ENCODE data around the gene TBC1D3B.
A peak's percentile ranks its signal among the peaks of the same experiment; 100 is the strongest.
"Not testable (repeated sequence)": the region's sequence is repeated elsewhere in the genome, so short reads cannot be mapped to it uniquely, and the experiment has no call there.

Gene TBC1D3B

DNA sequence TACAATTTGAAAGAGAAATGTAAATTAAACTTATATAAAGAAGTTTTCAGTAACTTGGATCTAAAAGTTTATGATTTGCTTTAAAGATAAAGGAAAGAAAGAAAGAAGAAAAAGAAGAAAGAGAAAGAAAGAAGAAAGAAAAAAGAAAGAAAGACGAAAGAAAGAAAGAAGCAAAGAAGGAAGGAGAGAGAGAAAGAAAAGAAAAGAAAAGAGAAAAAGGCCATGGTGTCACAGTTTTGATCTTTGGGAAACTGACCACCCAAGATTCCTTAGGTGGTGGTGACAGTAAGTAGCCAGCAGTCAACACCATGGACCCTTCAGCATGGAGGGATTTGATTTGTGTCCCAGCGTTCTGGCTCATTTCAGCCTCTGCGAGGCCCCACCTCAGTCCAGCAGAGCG lies 24.7 kb upstream of the TBC1D3B start:
- DNase-seq (ENCODE audit: low spot score): not testable (repeated sequence)

DNA sequence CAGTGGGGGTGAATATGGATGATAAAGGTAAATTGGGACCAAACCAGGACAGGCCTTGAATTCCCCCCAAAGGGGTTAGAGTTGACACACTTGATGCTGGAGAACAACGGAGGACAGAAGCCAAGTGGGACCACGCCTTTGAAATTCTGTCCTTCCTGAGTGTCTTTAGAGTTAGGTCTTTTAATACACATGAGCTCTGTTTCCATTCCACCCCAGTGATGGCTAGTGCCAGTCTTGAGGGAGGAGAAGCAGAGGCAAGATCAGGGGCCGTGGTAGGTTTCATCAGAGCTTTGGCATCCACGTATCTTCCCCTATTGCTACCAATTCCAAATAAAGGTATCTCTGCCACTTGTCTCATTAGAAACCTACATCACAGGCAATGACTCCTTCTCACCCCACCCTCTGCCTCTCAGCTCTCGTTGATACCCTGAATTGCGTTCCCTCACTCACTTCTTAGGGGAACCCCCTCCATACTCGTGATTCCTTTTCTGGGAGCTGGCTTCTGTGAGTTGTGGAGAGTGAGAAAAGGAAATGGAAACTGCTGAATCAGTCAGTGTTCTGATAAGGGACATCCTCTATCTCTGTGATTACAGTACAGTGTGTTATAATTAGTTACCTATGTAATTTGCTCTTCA lies 22.5 kb upstream of the TBC1D3B start:
- DNase-seq (ENCODE audit: low spot score): no peak

- DNase-seq (ENCODE audit: low spot score): no peak
These were observed 20.9 kb upstream of the TBC1D3B start for GRCh38 chr17:36197387-36197703.

DNA sequence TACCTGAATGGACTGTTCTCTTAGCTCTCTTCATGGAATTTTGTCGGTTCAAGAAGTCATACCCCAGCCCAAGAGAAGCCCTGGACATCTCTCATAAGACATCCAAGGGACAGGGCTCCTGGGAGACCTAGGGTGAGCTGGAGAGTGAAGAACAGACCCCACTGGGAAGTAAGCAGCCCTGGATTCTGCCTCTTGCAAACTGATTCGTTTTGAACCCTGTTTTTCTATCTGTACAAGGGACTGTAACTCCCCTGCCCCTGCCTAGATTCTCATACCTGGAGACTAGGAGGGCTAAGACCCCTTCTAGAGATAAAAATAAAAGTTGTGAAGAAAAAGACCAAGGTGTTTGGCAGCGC lies 19.7 kb upstream of the TBC1D3B start:
- no peak for DNase-seq (ENCODE audit: low spot score)

DNA sequence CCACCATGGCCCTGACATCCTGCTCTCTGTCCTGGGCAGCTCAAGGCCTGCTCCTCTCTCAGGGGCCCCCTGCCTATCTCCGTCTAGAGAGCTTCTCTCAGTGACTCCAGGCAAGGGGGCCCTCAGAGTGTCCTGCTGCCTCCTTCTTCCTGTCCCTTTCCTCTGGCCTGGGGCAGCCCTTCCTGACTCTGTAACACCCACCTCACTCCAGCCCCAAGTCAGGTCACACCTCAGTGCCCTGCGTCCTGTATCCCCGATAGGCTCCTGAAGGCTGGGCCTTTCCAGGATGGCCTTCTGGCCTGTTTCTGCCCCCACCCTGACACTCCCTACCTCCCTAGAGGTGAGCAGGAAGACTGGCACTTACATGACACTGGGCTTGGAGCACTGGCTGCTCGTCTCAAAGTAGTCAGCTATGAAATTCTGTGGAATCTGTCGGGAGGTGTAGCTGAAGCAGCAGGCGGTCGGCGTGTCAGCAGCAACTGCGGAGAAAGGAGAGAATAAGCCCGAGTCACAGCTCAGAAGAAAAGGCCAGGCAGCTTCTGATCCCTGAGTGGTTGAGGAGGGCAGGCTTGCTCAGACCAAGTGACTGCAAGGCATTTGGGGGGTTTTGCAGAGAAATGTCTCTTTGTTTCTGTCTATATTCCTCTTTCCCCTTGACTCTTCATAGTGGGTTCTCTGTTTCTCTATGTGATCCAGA lies 19.1 kb upstream of the TBC1D3B start:
- DNase-seq (ENCODE audit: low spot score): no peak

GRCh38 chr17:36194832-36195433 lies 18.5 kb upstream of the TBC1D3B start:
- not testable (repeated sequence) for DNase-seq (ENCODE audit: low spot score)

GRCh38 chr17:36194147-36194831 lies 17.9 kb upstream of the TBC1D3B start:
- DNase-seq (ENCODE audit: low spot score): not testable (repeated sequence)

GRCh38 chr17:36193216-36193775 lies 16.9 kb upstream of the TBC1D3B start:
- DNase-seq (ENCODE audit: low spot score): no peak

DNA sequence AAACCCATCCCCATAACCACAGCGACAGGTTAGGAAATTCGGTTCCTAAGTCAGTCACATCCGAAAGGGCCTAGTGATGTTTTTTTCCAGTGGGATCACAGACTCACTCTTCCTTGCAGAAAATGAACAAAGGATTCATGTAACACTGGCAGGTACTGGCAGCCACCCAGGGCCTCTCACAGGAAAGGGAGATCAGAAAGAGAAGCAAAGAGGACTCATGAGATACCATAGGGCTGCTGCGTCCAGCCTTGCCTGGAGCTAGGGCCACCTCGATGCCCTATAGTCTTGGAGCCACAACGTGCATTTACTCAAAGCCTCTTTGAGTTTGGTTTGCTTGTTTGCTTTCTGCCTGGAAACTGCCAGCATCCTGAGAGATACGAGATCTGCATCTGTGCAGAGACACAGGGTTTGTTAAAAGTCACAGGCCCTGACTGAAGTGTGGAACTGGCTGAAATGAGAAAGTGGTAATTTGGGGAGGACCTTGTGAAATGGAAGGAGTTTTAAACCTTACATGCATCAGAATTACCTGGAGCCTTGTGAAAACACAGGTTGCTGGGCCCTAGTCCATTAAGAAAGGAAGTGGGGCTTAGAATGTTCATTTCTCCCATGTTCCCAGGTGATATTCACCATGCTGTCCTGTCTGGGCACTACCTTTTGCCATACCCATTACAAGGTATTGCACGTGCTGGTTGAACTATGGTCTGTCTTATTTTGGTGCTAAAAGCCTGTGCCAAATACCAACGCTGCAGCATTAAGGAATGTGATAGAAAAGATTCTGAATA lies 14.3 kb upstream of the TBC1D3B start:
- DNase-seq (ENCODE audit: low spot score): not testable (repeated sequence)

GRCh38 chr17:36189993-36190392 lies 13.6 kb upstream of the TBC1D3B start:
- DNase-seq (ENCODE audit: low spot score): not testable (repeated sequence)

DNA sequence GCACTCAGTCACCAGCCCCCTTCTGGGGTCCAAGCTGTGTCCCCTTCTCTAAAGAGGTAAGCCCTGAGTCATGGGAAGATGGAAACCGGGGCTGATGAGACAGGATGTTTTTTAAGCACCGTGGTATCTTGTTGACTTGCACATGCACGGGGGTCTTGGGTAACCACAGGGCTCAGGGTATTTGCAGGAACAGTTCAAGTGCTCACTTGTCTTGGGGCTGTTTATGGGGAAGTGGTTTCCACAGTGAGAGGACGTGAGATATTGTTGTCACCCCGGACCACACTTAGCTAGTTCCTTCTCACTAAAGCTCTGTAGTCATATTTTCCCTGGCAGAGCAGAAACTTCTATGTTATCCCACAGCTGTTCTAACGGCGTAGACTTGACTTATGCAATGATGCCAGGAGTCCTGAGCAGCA lies 12.5 kb upstream of the TBC1D3B start:
- no peak for DNase-seq (ENCODE audit: low spot score)

GRCh38 chr17:36187943-36188665 lies 11.7 kb upstream of the TBC1D3B start:
- DNase-seq (ENCODE audit: low spot score): not testable (repeated sequence)

DNA sequence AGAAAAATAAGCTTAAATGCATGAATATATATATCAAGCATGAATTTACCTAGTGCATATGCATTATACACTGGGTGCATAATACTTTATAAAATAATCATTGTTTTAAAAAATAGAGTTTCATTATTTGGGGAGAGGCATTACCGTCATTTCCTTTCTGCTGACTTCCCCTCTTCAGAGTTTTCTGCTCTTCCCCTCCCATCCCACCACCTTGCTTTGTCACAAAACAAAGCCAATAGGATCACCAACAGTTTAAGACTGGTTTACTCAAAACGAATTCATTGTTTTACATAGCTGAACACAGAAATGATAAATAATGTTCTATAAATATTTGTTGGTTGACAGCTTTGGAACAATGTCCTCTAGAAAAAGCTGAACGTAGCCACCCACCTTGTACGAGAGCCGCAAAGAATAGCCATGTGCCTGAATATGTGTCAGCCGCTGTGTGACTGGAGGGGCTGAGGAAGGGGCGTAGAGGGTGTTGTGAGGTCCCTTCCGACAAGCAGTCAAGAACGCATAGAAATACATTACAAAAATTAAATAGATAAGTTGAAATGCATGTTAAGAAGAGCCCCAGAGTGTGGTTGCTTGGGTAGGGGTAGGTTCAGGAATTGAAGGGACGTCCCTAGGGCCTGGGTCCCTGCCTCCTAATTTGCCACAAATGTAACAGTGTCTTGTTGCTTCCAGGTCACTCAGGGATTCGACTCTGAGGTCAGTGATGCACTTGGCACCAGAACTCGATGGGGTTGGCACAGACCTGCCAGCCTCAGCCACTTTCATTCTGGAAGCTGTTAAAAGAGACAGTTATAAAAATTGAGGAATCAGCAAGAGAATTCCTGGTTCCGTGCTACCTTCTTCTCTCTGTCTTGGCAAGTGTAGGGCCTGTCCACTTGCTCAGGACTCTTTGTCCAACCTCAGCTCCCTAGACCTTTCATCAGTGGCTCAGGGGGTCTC lies 10.7 kb upstream of the TBC1D3B start:
- not testable (repeated sequence) for DNase-seq (ENCODE audit: low spot score)

DNA sequence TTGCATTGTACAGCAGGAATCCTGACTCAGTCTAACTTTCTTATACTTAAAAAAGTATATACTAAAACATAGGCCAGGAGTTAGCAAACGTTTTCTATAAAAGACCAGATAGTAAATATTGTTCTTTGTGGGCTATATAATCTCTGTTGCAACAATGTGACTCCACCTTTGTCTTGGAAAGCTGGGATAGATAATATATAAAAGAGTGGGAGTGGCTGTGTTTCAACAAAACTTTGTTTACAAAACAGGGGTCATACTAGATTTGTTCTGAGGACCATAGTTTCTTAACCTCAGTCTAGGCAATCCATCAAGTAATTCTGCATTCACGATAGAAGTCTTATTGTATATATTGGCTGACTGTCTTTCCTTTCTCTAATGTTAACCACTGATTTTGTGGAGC lies 9.0 kb upstream of the TBC1D3B start:
- no peak for DNase-seq (ENCODE audit: low spot score)

- DNase-seq (ENCODE audit: low spot score): no peak
These were observed 7.8 kb upstream of the TBC1D3B start for GRCh38 chr17:36184023-36184765.

- peak; percentile 17 for DNase-seq (ENCODE audit: low spot score)
These were observed 6.8 kb upstream of the TBC1D3B start for GRCh38 chr17:36183001-36183971.

- DNase-seq (ENCODE audit: low spot score): no peak
These were observed 6.0 kb upstream of the TBC1D3B start for GRCh38 chr17:36182176-36183000.
